GM12874 (cell line): ENCODE results near the gene FOXJ3.

ENCODE experiments used
- TF ChIP-seq, protein P1 (sequence below): IDR thresholded peaks from 2 replicates; pipeline ENCODE4 v1.5.1; 2011; ENCODE audit warnings: low read depth, mild to moderate bottlenecking, control low read depth, low read length, moderate library complexity; ENCODE audit not compliant: insufficient read depth

Gene FOXJ3

GRCh38 chr1:42264511-42265190, 70.4 kb downstream of the FOXJ3 start:
- TF ChIP-seq, protein P1, sequence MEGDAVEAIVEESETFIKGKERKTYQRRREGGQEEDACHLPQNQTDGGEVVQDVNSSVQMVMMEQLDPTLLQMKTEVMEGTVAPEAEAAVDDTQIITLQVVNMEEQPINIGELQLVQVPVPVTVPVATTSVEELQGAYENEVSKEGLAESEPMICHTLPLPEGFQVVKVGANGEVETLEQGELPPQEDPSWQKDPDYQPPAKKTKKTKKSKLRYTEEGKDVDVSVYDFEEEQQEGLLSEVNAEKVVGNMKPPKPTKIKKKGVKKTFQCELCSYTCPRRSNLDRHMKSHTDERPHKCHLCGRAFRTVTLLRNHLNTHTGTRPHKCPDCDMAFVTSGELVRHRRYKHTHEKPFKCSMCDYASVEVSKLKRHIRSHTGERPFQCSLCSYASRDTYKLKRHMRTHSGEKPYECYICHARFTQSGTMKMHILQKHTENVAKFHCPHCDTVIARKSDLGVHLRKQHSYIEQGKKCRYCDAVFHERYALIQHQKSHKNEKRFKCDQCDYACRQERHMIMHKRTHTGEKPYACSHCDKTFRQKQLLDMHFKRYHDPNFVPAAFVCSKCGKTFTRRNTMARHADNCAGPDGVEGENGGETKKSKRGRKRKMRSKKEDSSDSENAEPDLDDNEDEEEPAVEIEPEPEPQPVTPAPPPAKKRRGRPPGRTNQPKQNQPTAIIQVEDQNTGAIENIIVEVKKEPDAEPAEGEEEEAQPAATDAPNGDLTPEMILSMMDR, result no peak

- TF ChIP-seq, protein P1, result no peak
These were observed 72.0 kb downstream of the FOXJ3 start for GRCh38 chr1:42263019-42263418.

DNA sequence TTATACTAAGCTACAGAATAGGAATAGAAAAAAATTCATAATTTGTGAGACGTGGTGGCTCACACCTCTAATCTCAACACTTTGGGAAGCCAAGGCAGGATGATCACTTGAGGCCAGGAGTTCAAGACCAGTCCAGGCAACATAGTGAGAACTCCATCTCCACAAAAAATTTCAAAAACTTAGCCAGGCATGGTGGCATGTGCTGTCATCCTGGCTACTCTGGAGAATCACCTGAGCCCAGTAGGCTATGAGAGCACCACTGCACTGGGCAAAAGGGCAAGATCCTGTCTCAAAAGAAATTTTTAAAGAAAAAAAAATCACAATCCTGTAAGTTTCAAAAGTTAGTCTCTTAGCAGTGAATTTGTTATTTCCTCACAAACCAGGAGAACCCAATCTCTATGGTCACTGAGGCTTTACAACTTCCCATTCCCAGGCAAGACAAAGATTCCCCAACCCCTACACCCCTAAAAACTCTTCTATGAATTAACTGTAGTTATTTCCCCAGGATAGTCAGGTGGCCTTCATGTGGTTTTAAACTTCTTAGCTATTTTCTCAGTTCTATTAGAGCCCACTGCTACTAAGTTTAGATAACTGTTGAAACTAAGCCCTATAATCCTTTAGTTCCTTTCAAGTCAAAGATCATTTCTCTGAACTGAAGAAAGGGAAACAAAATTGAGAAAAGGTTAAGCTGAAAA, 74.5 kb downstream of the FOXJ3 start:
- TF ChIP-seq, protein P1, result no peak

- TF ChIP-seq, protein P1, result no peak
These were observed 75.3 kb downstream of the FOXJ3 start for GRCh38 chr1:42259739-42260064.

GRCh38 chr1:42259059-42259738, 75.8 kb downstream of the FOXJ3 start:
- TF ChIP-seq, protein P1, result no peak

DNA sequence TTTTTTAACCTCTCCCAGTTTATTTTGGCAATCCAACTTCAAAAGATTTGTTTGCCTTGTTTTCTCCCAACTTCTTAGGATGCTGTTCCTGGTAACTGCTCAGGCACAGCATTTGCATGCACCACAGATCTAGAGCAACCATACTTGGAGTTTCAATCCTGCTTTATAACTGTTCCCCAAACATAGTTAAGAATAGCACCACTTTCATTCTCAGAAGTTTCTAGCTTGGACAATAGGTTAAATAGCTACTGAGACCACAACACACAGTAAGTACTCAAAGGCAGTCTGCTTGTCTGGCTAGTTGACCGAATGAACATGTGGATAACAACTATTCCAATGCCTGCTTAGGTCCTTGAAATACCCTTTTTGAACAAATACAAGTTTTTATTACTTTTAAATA, 76.8 kb downstream of the FOXJ3 start:
- TF ChIP-seq, protein P1, result no peak

DNA sequence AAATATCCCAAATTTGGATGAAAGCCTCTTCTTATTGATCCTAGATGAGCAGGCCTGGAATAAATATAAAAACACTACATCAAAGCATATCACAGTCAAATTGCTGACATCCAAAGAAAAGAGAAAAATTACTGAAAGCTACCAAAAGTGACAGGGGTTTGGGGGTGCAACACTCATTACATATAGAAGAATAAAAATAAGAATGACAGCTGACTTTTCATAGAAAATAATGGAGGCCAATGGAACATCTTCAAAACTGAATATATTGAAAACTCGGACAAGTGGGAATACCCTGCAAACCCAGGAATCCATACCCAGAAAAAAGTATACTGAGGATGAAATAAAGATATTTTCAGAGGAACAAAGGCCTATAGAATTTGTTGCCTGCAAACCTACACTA, 84.0 kb downstream of the FOXJ3 start:
- TF ChIP-seq, protein P1, result no peak
